EH (cell line): Measurements from ENCODE around the gene LIME1.

ENCODE experiments used
- DNase-seq: peaks from one replicate; pipeline ENCODE4 v3.0.0-alpha.2; 2015; ENCODE audit warnings: low read depth

LIME1 gene, protein sequence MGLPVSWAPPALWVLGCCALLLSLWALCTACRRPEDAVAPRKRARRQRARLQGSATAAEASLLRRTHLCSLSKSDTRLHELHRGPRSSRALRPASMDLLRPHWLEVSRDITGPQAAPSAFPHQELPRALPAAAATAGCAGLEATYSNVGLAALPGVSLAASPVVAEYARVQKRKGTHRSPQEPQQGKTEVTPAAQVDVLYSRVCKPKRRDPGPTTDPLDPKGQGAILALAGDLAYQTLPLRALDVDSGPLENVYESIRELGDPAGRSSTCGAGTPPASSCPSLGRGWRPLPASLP

DNA sequence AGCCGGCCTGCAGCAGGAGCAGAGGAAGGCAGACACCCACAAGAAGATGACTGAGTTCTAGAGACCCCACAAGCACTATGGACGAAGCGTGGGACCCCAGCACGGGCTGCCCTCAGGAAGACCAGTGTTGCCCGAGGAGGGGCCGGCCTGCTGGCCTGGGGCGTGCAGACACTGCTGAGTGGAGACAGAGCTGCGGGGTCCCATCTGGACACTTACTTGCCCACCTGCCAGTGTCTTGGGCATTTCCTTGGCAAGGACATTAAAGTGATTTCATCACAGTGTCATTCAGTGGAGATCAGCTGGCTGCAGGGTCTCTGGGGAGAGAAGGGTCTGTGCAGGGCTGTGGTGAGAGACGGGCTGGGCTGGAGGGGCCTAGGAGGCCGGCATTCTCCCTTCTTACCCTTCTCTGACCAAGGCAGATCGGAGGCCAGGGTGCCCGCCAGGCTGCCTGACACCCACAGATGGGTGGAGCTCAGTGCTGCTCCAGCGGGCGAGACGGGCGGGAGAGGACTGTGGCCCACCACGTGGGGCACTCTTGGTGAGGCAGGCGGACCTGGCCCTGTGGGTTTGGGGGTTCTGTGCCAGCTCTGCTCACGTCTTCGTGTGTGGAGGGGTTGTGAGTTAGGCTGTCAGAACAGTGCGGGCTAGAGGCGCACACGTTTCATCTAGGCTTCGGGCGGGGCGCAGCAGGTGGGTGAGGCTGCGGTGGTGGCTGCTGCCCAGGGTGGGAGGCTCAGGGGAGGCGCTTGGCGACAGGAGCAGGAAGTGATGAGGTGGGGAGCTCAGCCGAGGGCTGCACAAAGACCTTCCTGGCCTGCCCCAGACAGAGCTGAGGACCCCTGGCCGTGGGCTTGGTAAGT, at the start of gene LIME1:
Gene LIME1, plus strand, starts transcription at position 806 of the 860 bp plus-strand sequence. CDS start 886 bp downstream, outside the sequence.
- no peak for DNase-seq

DNA sequence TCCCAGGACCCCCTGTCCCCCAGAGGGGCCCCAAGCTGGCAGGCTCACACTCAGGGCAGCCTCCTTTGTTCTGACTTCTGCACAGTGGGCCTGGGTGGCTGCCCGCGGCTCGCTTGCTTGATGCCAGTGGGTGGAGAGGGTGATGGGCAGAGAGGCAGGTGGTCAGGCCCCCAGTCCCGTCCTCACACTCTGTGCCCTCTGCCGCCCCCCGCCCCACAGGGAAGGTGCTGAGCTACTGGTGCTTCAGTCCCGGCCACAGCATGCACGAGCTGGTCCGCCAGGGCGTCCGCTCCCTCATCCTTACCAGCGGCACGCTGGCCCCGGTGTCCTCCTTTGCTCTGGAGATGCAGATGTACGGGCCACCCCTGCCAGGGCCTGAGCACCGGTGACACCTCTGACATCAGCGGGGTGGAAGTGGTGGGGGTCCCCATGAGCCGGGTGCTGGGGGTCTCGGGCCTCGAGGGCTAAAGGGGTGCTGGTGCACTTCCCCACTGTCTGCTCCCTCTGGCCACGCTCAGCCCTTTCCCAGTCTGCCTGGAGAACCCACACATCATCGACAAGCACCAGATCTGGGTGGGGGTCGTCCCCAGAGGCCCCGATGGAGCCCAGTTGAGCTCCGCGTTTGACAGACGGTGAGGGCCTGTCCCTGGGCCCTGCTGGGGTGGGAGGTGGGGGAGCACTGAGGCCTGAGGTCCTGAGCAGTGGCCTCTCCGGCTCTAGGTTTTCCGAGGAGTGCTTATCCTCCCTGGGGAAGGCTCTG, 48.9 kb upstream of the LIME1 start:
- DNase-seq: no peak

DNA sequence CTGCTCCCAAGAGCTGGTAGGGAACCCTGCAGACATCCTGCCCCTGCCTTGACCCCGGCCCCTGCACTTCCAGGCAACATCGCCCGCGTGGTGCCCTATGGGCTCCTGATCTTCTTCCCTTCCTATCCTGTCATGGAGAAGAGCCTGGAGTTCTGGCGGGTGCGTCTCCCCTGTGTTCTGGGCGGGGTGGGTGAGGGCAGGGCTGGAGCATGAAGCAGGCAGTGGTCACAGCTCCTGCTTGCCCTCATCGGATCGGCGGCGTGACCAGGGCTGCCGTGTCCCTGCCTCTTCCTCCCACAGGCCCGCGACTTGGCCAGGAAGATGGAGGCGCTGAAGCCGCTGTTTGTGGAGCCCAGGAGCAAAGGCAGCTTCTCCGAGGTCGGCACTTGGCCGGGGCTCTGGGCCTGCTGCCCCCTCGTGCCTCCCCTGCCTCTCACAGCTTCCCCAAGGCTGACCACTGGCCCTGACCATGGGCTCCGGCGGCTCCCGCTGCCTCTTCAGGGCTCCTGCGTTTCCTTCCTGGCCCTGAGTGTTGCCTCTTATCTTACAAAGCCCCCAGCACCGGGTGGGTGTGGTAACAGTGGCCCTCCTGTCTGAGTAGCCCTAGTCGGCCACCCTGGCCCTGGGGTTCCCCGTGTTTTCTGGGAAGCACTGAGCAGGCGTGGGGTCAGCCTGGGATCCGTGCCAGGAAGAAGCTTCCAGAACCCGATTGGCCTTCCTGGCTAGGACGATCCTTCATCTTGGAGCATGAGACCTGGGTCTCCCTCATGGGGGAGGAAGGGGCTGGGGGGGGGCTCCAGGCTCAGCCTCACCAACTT, 48.0 kb upstream of the LIME1 start:
- DNase-seq: no peak

- no peak for DNase-seq
These were observed 47.1 kb upstream of the LIME1 start for GRCh38 chr20:63689046-63690002.

GRCh38 chr20:63690003-63690897, 46.2 kb upstream of the LIME1 start:
- no peak for DNase-seq

DNA sequence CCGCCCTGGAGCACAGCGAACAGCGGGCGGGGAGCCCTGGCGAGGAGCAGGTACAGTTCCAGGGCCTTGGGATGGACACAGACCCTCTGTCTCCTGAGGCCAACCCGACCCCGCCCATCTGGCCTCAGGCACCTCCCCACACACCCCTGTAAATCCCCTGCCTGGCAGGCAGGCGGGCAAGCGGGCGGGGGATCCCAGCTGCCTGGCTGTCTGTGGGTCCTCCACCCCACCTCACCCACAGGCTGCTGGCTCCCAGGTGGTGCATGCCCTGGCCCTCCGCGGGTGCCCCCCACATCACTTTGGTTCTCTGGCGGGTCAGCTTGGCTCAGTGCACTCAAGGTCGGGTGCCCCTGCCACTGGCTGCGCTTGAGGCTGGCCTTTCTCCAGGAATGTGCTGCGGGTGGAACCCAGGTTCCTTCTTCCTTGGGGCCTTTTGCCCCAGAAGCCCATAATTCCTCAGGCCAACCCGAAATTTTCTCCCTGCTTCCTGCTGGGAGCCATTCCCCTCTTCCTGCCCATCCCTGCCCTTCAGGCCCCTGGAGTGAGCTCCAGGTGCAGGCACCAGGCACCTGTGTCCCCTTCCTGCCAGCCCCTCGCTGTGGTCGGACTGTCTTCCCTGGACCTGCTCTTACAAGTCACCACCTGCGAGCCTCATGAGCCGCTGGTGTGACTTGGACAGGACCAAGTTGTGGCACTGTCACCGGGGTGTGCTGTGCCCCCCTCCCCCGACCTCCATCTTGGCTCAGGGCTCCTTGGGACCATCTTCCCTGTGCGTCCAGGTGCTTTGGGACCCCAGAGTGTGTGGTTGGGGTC, 45.4 kb upstream of the LIME1 start:
- no peak for DNase-seq

GRCh38 chr20:63691711-63692435, 44.6 kb upstream of the LIME1 start:
- no peak for DNase-seq

- DNase-seq: peak; percentile 48
These were observed 43.9 kb upstream of the LIME1 start for GRCh38 chr20:63692436-63693082.

- DNase-seq: no peak
These were observed 43.3 kb upstream of the LIME1 start for GRCh38 chr20:63693083-63693732.

DNA sequence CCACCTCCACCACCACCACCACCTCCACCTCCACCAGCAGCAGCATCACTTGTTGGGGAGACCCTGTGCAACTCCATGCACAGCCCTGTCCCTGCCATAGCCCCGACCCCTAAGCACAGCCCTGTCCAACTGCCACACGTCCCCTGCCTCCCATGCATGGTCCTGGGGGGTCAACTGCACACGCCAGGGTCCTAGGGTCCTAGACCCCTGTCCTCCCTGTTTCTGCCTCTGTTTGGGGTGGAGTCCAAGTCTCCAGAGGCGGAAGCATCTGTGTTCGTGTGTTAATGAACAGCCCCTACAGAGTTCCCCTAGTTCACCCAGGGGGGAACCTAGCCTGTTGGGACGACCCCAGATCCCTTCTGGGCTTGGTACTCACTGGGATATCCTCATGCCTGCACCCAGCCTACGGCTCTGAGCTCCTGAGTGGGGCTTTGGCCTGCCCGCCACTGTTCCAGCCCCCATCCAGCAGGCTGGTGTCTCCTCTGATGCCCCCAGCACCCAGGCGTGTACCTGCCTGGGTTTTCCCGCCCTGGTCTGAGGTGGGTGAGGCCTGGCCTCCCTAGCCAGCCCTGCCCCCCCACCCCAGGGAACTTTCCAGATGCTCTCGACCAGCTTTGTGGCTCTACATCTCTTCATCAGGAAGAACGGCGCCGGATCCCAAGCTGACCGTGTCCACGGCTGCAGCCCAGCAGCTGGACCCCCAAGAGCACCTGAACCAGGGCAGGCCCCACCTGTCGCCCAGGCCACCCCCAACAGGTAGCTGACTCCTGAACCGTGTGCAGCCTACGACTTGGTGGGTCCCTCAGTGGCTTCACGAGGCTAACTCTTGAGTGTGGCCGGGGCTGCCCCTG, 42.5 kb upstream of the LIME1 start:
- DNase-seq: no peak

- no peak for DNase-seq
These were observed 41.7 kb upstream of the LIME1 start for GRCh38 chr20:63694584-63695423.

GRCh38 chr20:63695424-63696305, 40.8 kb upstream of the LIME1 start:
- DNase-seq: no peak

DNA sequence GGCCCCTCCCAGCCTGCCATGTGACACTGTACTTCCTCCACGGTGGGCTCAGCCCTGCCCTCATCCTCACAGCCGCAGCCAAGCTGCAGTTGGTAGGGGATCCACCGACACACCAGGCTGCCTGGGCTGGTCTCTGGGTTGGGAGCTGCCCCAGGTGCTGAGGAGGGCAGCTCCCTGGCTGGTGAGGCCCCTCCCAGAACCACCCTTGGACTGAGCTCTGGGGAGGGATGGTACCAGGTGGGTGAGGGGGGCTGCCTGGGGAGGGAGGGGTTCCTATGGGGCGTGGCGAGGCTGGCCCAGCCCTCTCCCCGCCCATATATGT, 40.2 kb upstream of the LIME1 start:
- no peak for DNase-seq
